ENCODE data around the gene TMC4.

DNA sequence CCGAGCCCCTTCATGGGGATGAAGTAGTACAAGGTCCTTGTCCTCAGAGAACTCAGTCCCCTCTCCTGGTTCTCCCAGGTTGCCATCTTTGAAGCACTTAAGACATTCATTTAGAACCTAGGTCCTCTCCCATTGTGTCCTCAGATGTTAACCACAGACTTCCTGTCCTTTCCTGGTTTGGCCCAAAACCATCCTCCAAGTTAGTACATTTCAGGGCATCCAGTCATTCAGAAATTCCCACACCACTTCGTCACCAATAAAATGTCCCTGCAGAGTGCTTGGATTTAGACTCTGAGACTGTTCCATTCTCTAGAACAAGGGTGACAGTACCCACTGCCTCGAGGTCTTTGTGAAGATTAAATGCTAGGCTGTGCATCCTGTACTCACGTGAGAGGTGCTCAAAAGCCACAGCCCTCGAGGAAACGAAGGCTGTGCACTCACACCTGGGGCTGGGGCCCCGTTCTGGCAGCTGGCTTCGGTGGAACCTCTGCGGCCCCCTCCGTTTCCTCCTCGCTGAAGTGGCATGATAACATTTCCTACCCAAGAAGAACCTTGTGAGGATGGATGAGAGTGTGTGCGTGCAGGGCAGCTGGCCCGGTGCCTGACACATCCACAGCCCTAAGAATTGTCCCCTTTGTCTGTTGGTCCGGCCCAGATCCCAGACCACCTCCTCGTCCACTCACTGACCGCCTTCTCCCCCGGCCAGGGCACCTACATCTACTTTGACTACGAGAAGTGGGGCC, 18.2 kb downstream of the TMC4 start:
- no peak for TF ChIP-seq POLR2A (IDR thresholded peaks at IDR 0.05; ENCODE audit: low read length)
- TF ChIP-seq GATA1 (IDR thresholded peaks at IDR 0.05; ENCODE audit: low read depth, low read length), result no peak

All from erythroblast (primary cell).